Activated naive CD8-positive, alpha-beta T cell treated with anti-CD3 and anti-CD28 coated beads, Interleukin-2, amount 50 U/mL, for 24 hours (primary cell): Measurements from ENCODE around the gene IFNA1.
"Not testable (repeated sequence)": the region's sequence is repeated elsewhere in the genome, so short reads cannot be mapped to it uniquely, and the experiment has no call there.

Experiments
- ATAC-seq: fragments of 150-1000 bp; cut with Tn5 transposase; one replicate; pipeline ENCODE4 v1.10.0; 2021
- DNase-seq: peaks from one replicate; pipeline ENCODE4 v3.0.0; 2021
- H3K27ac Mint-ChIP-seq: one replicate; pipeline ENCODE4 v1.8.0; 2021; ENCODE audit warnings: mild to moderate bottlenecking, mixed read lengths
- H3K27me3 Mint-ChIP-seq: one replicate; pipeline ENCODE4 v1.8.0; 2021; ENCODE audit warnings: mixed read lengths
- H3K36me3 Mint-ChIP-seq: one replicate; pipeline ENCODE4 v1.8.0; 2021; ENCODE audit warnings: low read depth, mixed read lengths
- H3K4me1 Mint-ChIP-seq: one replicate; pipeline ENCODE4 v1.8.0; 2021; ENCODE audit warnings: mixed read lengths
- H3K4me3 Mint-ChIP-seq: one replicate; pipeline ENCODE4 v1.8.0; 2021; ENCODE audit warnings: mild to moderate bottlenecking, moderate library complexity, mixed read lengths
- H3K9me3 Mint-ChIP-seq: one replicate; pipeline ENCODE4 v1.8.0; 2021; ENCODE audit warnings: mixed read lengths

The IFNA1 gene

DNA sequence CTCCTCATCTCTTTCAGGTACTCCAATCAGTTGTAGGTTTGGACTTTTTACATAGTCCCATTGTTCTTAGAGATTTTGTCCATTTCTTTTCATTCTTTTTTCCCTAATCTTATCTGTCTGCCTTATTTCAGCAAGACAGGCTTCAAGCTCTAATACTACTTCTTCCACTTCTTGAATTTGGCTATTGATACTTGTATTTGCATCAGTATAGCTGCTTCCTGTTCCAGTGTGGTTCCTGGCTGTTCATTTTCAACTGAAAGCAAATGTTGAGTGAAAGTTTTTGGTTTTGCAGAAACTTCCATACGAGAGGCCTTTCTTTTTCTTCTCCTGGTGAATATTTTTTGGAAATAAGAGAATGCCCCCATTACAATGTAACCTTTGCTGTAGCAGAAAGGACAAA is 12.0 kb upstream of the IFNA1 start:
- H3K9me3 Mint-ChIP-seq = no peaks in the 10 kb centered on the region
- no peaks in the 10 kb centered on the region for H3K36me3 Mint-ChIP-seq
- peaks cover 36% of the 10 kb centered on the region for H3K27me3 Mint-ChIP-seq
- no peaks in the 10 kb centered on the region for H3K4me1 Mint-ChIP-seq
- ATAC-seq (no peak), DNase-seq (no peak)
- H3K27ac Mint-ChIP-seq = no peak overlapping the region
- H3K4me3 Mint-ChIP-seq = no peak overlapping the region

DNA sequence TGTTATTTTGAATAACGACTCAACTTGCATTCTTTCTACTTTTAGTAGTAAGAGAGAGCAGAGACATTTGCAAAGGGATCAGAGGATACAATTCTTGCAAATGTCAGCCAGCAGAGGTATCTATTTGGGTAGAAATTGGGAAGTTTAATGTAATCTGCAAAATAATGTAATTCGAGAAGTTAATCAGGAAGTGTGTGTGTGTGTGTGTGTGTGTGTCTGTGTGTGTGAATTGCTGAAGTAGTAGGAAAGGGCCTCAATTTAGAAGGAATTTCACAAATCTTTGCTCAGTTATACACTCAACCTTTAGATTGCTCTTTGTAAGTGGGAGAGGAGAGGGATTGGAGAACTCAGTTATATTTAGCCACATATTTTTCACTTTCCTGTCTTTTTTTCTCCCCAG is 11.0 kb upstream of the IFNA1 start:
- Mint-ChIP-seq H3K27ac (no peak overlapping the region), H3K27me3 (peaks cover 38% of the 10 kb centered on the region)
- no peak for DNase-seq

DNA sequence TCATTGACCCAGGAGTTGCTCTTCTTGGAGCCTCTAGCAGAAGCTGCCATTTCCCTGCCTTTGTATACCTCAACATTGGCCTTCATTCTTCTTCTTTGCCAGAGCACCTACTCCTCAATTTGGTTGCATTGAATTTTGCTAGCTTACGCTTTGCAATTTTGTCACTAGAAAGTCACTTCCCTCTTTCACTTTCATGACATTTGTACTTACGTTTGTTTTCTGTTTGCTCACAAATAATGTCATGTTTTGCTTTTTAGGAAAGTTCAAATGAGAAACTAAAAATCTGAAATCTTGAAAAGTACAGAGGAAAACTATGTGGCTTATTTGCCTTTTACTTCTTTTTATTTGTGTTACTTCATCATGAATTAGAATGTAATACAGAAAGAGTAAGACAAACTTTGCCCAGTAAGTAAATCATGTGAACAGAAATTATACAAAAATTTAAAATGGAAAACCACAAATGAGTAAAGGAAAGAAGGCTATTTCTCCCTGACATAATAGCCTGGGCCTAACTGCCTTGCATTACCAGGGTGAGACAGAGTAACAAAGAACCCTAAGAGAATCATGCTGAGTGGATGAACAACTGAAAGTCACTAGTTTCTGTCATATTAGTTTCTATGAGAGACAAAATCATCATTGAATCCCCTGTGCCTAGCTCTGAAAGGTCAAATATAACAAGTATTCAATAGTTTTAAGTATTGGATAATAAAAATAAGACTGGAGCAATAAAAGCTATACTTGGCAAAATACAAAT is 7.4 kb upstream of the IFNA1 start:
- no peak overlapping the region for H3K27ac Mint-ChIP-seq
- H3K4me3 Mint-ChIP-seq = no peak overlapping the region
- no peak for ATAC-seq
- no peaks in the 10 kb centered on the region for H3K4me1 Mint-ChIP-seq
- DNase-seq = no peak
- H3K27me3 Mint-ChIP-seq = peaks cover 30% of the 10 kb centered on the region
- no peaks in the 10 kb centered on the region for H3K36me3 Mint-ChIP-seq
- H3K9me3 Mint-ChIP-seq = no peaks in the 10 kb centered on the region

More for the DNA sequence above, 11.0 kb upstream of the IFNA1 start:
- ATAC-seq = no peak
- H3K36me3 Mint-ChIP-seq = no peaks in the 10 kb centered on the region
- H3K9me3 Mint-ChIP-seq = no peaks in the 10 kb centered on the region
- no peak overlapping the region for H3K4me3 Mint-ChIP-seq
- no peaks in the 10 kb centered on the region for H3K4me1 Mint-ChIP-seq

DNA sequence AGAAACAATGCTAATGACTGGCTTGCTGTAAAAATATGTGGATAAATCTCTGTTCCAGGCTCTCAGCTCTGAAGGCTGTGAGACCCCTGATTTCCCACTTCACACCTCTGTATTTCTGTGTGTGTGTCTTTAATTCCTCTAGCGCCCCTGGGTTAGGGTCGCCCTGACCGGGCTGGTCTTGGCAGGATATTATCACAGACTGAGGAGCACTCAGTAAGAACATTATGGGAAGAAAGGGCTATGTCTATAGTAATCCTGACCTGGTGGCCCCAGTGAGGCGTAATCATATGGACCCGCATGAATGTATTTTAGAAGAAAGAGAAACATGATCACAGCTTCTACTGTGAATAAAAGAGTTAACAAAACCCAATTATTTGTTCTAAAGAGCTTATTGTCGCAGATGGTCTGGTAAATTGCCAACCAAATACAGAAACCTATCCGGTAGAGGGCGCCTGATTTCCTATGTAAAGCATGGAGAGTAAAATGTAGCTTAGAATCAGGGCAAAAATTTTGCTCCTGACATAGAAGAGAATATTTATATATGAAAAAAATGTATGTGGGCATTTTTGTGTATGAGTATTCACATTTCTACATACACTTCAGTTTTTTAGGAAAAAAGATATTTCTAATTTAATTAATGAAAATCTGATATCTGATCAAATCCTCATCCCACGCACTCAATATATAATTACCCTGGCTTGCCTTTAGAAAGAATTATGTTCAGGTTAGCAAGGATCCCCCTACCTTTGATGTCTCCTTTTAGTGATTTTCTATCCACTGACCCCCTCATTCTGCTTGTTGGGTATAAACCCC is 5.8 kb upstream of the IFNA1 start:
- no peak overlapping the region for H3K4me3 Mint-ChIP-seq
- DNase-seq = peak; percentile 45
- ATAC-seq = no peak
- H3K4me1 Mint-ChIP-seq = no peaks in the 10 kb centered on the region
- H3K27me3 Mint-ChIP-seq = peaks cover 24% of the 10 kb centered on the region
- no peaks in the 10 kb centered on the region for H3K9me3 Mint-ChIP-seq
- no peaks in the 10 kb centered on the region for H3K36me3 Mint-ChIP-seq
- H3K27ac Mint-ChIP-seq = no peak overlapping the region

DNA sequence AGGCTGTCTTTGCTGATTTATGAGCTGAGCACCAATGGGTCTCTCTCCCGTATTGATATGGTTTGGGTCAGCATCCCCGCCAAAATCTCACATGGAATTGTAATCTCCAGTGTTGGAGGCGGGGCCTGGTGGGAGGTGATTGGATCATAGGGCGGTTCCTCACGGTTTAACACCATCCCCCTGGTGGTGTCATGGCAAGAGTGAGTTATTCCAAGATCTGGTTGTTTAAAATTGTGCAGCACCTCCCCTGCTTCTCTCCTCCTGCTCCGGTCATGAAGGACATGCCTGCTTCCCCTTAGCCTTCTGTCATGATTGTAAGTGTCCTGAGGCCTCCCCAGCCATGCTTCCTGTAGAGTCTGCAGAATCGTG is 5.2 kb upstream of the IFNA1 start:
- ATAC-seq, H3K27ac Mint-ChIP-seq, H3K4me3 Mint-ChIP-seq, DNase-seq, H3K36me3 Mint-ChIP-seq, H3K4me1 Mint-ChIP-seq, H3K9me3 Mint-ChIP-seq: not testable (repeated sequence)
- peaks cover 24% of the 10 kb centered on the region for H3K27me3 Mint-ChIP-seq

DNA sequence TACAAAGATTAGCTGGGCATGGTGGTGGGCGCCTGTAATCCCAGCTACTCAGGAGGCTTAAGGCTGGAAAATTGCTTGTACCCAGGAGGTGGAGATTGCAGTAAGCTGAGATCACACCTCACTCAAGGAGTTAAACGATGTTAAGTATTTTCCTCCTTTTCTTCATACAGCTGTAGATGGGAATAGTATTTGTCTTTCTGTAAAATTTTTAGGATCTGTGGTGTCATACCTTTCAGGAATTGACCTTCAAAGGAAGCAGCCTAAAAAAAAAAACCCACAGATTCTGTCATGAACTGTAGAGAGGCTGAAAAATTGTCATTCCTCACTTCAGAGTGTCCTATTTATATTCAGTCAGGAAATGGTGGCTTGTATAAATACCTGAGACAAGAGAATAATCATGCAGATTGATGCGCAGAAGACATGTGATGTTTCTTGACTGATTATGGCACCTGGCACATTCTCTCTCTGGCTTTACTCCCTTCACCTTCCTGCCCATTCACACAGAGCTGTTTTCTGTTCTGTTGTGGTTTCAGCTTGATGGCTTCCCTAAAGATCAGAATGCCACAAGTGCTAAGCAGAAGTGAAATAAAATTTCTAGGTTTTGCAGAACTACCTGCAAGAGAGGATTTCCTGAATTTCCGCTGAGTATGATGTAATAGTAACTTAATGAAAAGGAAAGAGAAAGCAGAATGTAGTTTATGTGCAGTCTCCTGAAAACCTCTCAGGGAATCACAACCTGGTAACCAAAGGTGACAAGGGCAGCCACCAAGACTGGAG is 3.8 kb downstream of the IFNA1 start:
- H3K9me3 Mint-ChIP-seq = no peaks in the 10 kb centered on the region
- ATAC-seq = peak; percentile 46
- no peak overlapping the region for H3K27ac Mint-ChIP-seq
- H3K27me3 Mint-ChIP-seq = peaks cover 5% of the 10 kb centered on the region
- H3K4me3 Mint-ChIP-seq = peak overlapping the region; percentile 26
- no peak for DNase-seq
- no peaks in the 10 kb centered on the region for H3K36me3 Mint-ChIP-seq
- H3K4me1 Mint-ChIP-seq = peaks cover 14% of the 10 kb centered on the region

DNA sequence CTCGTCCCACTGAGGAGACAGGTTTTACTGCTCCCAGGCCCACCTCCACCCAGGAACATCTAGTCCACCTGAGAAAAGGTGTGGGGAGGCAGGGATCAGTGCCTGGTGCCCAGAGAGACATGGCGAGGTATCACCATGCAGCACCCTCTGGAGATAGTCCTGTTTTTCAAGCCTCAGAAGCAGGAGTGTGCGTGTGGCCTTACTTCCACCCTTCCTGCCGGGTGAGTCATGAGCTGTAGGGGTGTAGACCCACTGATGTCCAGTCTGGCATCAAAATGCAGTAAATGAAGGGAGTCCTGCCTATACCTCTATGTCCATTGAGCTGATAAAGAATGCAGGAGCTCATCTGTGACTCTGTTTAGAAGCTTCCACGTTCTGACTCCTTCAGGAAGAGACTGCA is 9.1 kb downstream of the IFNA1 start:
- H3K36me3 Mint-ChIP-seq, H3K27ac Mint-ChIP-seq, DNase-seq, H3K4me1 Mint-ChIP-seq, H3K27me3 Mint-ChIP-seq, H3K4me3 Mint-ChIP-seq, ATAC-seq, H3K9me3 Mint-ChIP-seq: not testable (repeated sequence)

DNA sequence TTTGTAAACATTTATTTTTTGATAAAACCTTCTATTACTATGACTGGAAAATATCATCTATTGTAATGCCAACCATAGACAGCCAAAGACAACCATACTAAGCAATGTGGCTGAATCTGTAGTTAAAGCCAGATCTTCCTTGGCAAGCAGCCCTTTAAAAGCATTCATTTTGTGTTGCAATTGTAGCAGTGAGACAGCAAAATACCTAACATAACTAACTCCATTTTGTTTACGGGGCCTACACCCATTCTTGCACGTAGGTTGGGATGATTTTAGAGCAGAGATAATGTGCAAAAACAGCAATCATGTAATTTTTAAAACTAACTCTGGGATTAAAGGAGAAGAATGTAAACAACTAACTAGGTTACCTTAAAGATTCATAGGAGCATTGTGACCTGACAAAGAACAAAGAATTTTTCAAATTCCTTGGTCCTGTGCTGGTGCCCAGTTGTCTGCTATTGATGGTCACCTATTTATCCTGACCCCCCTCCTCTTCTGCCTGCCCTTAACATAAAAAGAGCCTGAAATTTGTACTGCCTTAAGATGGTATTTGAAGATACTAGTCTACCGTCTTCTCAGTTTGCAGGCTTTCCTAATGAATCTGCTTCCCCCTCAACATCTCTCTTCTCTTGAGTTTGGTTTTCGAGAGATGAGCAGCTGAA is 10.6 kb downstream of the IFNA1 start:
- H3K27me3 Mint-ChIP-seq = peaks cover 12% of the 10 kb centered on the region
- peaks cover 2% of the 10 kb centered on the region for H3K4me1 Mint-ChIP-seq
- no peak overlapping the region for H3K27ac Mint-ChIP-seq
- no peak for ATAC-seq
- DNase-seq = no peak
- no peaks in the 10 kb centered on the region for H3K9me3 Mint-ChIP-seq
- H3K4me3 Mint-ChIP-seq = no peak overlapping the region
- no peaks in the 10 kb centered on the region for H3K36me3 Mint-ChIP-seq

DNA sequence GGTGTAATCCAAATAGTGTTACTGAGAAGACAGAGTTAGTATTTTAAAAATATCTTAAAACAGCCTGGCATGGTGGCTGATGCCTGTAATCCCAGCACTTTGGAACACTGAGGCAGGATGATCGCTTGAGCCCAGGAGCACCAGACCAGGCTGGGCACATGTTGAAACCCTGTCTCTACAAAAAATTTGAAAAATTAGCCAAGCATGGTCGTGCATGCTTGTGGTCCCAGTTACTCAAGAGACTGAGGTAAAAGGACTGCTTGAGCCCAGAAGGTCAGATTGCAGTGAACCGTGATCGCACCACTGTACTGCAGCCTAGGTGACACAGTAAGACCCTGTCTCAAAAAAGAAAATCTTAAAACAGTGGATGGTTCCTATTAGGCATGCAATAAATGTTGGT is 12.4 kb downstream of the IFNA1 start:
- ATAC-seq = no peak
- peaks cover 13% of the 10 kb centered on the region for H3K27me3 Mint-ChIP-seq

DNA sequence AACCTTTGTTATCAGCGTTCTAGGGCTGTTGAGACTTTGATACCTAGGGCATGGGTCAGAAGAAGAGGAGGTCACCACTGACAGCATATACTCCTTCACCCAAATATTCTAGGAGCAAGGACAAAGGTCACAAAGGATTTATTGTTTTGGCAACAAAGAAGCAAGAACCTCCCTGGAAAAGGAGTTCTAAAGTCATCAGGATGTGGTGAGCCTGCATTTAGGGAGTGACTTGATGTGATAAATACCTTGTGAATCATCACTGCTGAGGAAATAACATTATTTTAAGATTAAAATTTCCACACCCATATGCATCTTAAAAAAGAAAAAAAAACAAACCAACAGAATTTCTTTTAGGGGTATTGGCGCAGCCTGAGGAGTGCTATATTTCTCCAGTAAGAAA is 13.9 kb downstream of the IFNA1 start:
- peaks cover 20% of the 10 kb centered on the region for H3K27me3 Mint-ChIP-seq
- H3K9me3 Mint-ChIP-seq = no peaks in the 10 kb centered on the region
- no peak overlapping the region for H3K4me3 Mint-ChIP-seq
- ATAC-seq (no peak), DNase-seq (no peak)
- no peaks in the 10 kb centered on the region for H3K36me3 Mint-ChIP-seq
- no peaks in the 10 kb centered on the region for H3K4me1 Mint-ChIP-seq
- no peak overlapping the region for H3K27ac Mint-ChIP-seq

More for the DNA sequence above, 12.4 kb downstream of the IFNA1 start:
- H3K36me3 Mint-ChIP-seq = no peaks in the 10 kb centered on the region
- no peak overlapping the region for H3K4me3 Mint-ChIP-seq
- no peak for DNase-seq
- H3K27ac Mint-ChIP-seq = no peak overlapping the region
- no peaks in the 10 kb centered on the region for H3K9me3 Mint-ChIP-seq
- peaks cover under 1% of the 10 kb centered on the region for H3K4me1 Mint-ChIP-seq

DNA sequence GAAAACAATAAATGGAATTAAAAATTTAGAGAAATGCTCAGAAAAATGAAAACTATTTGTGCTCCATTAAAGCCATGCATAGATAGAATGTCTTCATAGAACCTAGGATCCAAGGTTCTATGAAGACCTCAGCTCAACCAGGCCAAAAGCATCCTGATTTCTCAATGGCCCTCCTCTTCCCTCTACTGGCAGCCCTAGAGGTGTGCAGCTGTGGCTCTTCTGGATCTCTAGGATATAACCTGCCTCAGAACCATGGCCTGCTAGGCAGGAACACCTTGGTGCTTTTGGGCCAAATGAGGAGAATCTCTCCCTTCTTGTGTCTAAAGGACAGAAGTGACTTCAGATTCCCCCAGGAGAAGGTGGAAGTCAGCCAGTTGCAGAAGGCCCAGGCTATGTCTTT is 15.1 kb downstream of the IFNA1 start:
- no peak overlapping the region for H3K4me3 Mint-ChIP-seq
- no peak overlapping the region for H3K27ac Mint-ChIP-seq
- no peaks in the 10 kb centered on the region for H3K36me3 Mint-ChIP-seq
- H3K4me1 Mint-ChIP-seq = no peaks in the 10 kb centered on the region
- peak; percentile 11 for DNase-seq
- ATAC-seq = peak; percentile 66
- no peaks in the 10 kb centered on the region for H3K9me3 Mint-ChIP-seq
- H3K27me3 Mint-ChIP-seq = peaks cover 20% of the 10 kb centered on the region

DNA sequence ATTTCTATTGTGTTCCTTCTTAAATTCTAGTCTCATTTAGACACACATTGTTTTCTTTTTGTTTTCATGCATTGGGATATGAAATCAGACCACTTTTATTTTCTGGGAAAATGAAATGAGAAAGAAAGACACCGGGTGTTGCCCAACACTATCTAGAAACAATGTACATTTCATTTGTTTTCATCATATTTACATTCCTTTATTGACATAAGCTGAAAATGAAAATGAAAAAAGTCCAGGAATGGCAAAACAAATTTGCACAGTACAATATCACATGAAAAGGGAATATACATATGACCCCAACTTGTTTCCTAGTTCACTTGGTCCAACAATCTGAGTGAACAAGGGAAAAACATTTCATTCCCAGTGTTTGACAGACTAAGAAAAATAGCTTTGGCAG is 21.1 kb downstream of the IFNA1 start:
- H3K27me3 Mint-ChIP-seq = peaks cover 20% of the 10 kb centered on the region
- no peak overlapping the region for H3K27ac Mint-ChIP-seq
- DNase-seq = no peak
- H3K36me3 Mint-ChIP-seq = no peaks in the 10 kb centered on the region
- no peaks in the 10 kb centered on the region for H3K4me1 Mint-ChIP-seq
- ATAC-seq = no peak
- peaks cover 7% of the 10 kb centered on the region for H3K9me3 Mint-ChIP-seq
- H3K4me3 Mint-ChIP-seq = no peak overlapping the region

DNA sequence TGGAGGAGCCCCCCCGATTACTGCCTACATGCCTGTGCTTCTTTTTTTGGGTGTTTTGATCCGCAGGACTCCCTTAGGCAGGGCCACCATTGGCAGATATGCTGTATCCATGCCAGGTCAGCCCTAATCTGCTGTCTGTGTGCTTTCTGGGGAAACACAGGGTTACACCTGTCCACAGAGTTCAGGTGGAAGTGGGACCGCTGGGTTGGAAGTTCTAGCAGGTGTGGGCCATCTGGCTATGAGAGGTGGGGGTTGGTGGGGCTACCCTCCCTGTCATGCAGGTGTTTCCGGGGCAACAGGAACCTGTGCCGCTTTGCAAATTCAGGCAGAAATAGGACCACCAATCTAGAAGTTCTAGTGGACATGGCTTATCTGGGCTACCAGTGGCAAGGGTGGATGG is 24.9 kb downstream of the IFNA1 start:
- H3K27me3 Mint-ChIP-seq = peaks cover 10% of the 10 kb centered on the region
- H3K4me1 Mint-ChIP-seq = no peaks in the 10 kb centered on the region

DNA sequence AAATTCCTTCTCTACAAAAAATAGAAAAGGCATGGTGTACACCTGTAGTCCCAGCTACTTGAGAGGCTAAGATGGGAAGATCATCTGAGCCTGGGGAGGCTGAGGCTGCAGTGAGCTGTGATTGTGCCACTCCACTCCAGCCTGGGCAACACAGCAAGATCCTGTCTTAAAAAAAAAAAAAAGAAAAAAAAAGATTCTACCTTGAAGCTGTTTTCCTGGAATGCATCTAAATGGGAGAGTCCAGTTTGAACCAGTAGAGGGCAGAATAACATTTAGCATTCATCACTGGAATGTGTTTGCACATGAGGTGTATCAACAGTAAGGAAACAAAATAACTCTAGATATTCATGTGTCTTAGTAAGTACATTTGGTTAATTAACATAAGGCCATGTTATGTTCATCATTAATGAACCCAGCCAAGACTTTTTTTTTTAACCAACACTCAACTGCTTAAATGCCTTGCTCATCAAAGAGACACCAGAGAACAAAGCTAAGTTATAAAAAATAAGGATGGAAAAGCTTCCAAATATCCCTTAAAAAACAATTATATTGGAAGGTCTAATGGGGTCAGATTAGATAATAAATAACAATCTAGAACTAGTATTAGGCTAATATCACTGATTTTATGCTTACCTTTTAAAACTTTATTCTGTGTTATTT is 25.8 kb downstream of the IFNA1 start:
- peak; percentile 36 for ATAC-seq
- no peak overlapping the region for H3K4me3 Mint-ChIP-seq
- no peak for DNase-seq
- no peak overlapping the region for H3K27ac Mint-ChIP-seq
- peaks cover 1% of the 10 kb centered on the region for H3K27me3 Mint-ChIP-seq
- H3K36me3 Mint-ChIP-seq = no peaks in the 10 kb centered on the region
- peaks cover 7% of the 10 kb centered on the region for H3K9me3 Mint-ChIP-seq
- H3K4me1 Mint-ChIP-seq = no peaks in the 10 kb centered on the region

More for the DNA sequence above, 24.9 kb downstream of the IFNA1 start:
- DNase-seq (no peak), ATAC-seq (no peak)
- H3K27ac Mint-ChIP-seq = no peak overlapping the region
- H3K9me3 Mint-ChIP-seq = peaks cover 7% of the 10 kb centered on the region
- no peak overlapping the region for H3K4me3 Mint-ChIP-seq
- no peaks in the 10 kb centered on the region for H3K36me3 Mint-ChIP-seq
